Activated CD4-positive, alpha-beta T cell treated with anti-CD3 and anti-CD28 coated beads for 24 hours (primary cell): ENCODE results near the gene RBM25.
"Not testable (repeated sequence)": the region's sequence is repeated elsewhere in the genome, so short reads cannot be mapped to it uniquely, and the experiment has no call there.

Source experiments
- DNase-seq, 2 donors: peaks; one replicate each; pipeline ENCODE4 v3.0.0-alpha.2; 2020; ENCODE audit warnings: low read depth in 2 of 2

The RBM25 gene

GRCh38 chr14:73168691-73169090 lies 110.4 kb downstream of the RBM25 start:
- no peak for DNase-seq

- DNase-seq = not testable (repeated sequence)
Measured at GRCh38 chr14:73169855-73170254, 111.5 kb downstream of the RBM25 start.

- no peak for DNase-seq
Measured at GRCh38 chr14:73170686-73171085, 112.4 kb downstream of the RBM25 start.

GRCh38 chr14:73172500-73172899 lies 114.2 kb downstream of the RBM25 start:
- no peak for DNase-seq

- DNase-seq = no peak
Measured at GRCh38 chr14:73173092-73173735, 114.9 kb downstream of the RBM25 start.
